ENCODE data around the gene ANO1. TPM values are rescaled to one million over a fixed set of nuclear protein-coding genes. Genes with fewer than 3 reads are reported as not detected.

ANO1 gene
- total and polyA plus RNA-seq, 2 donors (not counting 1 experiment from before 2014, with no cell fraction given): not detected

- Histone ChIP-seq H3K4me2 (replicated peaks; ENCODE audit: low read depth, low read length, poor library complexity, severe bottlenecking) (no peak overlapping the region), H3K9me3 (ENCODE audit: control extremely low read depth in 1 of 3, control insufficient read depth in 2 of 3, insufficient read depth in 1 of 3, low read length in 2 of 3) (no peaks in the 10 kb centered on the region), H3K4me3 (ENCODE audit: control extremely low read depth in 1 of 5, extremely low read depth in 1 of 5, insufficient read depth in 1 of 5, low read depth in 2 of 5, low read length in 4 of 5) (no peak overlapping the region), H3K27me3 (replicated peaks in 1 of 4; ENCODE audit: control extremely low read depth in 1 of 4, control insufficient read depth in 3 of 4, insufficient read depth in 4 of 4, low read length in 3 of 4) (peaks cover 0 to 49% (median 10%) of the 10 kb centered on the region in 4 experiments), H3K4me1 (ENCODE audit: control insufficient read depth in 2 of 2, insufficient read depth in 2 of 2, low read length in 2 of 2) (no peaks in the 10 kb centered on the region), H3K27ac (ENCODE audit: low read length in 2 of 2) (no peak overlapping the region), H4K20me1 (ENCODE audit: control insufficient read depth, insufficient read depth, low read length, poor library complexity, severe bottlenecking) (no peaks in the 10 kb centered on the region), H3K36me3 (replicated peaks in 1 of 2; ENCODE audit: control extremely low read depth in 1 of 2, control insufficient read depth in 1 of 2, extremely low read depth in 1 of 2, insufficient read depth in 2 of 2, low read length in 1 of 2) (no peaks in the 10 kb centered on the region), H3K9ac (ENCODE audit: low read length) (no peak overlapping the region), H3K79me2 (ENCODE audit: control insufficient read depth, insufficient read depth, low read length) (no peaks in the 10 kb centered on the region), H2AFZ (ENCODE audit: insufficient read depth, low read depth, low read length, poor library complexity, severe bottlenecking) (no peak overlapping the region)
- H3K27me3 Mint-ChIP-seq: peaks cover 69% of the 10 kb centered on the region
- H3K9me3 Mint-ChIP-seq (ENCODE audit: insufficient read depth): no peaks in the 10 kb centered on the region
- intact Hi-C loops (cut with micrococcal nuclease): no loop called here
- 75% methylated on average over 5 of the region's 6 CpGs for WGBS (ENCODE audit: insufficient coverage)
- POLR2A ChIA-PET: no interaction called here
- no peak for ATAC-seq (ENCODE audit: low read depth)
- H3K4me3 Mint-ChIP-seq: no peak overlapping the region
- no peak overlapping the region for H3K27ac Mint-ChIP-seq
- TF ChIP-seq EZH2 (IDR thresholded peaks at IDR 0.05; ENCODE audit: borderline replicate concordance, insufficient read depth, low read depth, low read length, poor library complexity, severe bottlenecking): no peak
- no peak for TF ChIP-seq CTCF (IDR thresholded peaks at IDR 0.05)
- DNase-seq: no peak
- peaks cover 2% of the 10 kb centered on the region for H3K4me1 Mint-ChIP-seq
- CTCF ChIA-PET: no interaction called here
Measured at GRCh38 chr11:70076461-70076931, 1.6 kb upstream of the ANO1 start.

- Histone ChIP-seq H3K27ac (ENCODE audit: low read length in 2 of 2) (no peak overlapping the region), H4K20me1 (ENCODE audit: control insufficient read depth, insufficient read depth, low read length, poor library complexity, severe bottlenecking) (no peaks in the 10 kb centered on the region), H3K4me1 (ENCODE audit: control insufficient read depth in 2 of 2, insufficient read depth in 2 of 2, low read length in 2 of 2) (no peaks in the 10 kb centered on the region), H3K4me2 (replicated peaks; ENCODE audit: low read depth, low read length, poor library complexity, severe bottlenecking) (no peak overlapping the region), H3K27me3 (replicated peaks in 1 of 4; ENCODE audit: control extremely low read depth in 1 of 4, control insufficient read depth in 3 of 4, insufficient read depth in 4 of 4, low read length in 3 of 4) (peaks cover 0 to 43% (median 7%) of the 10 kb centered on the region in 4 experiments), H3K79me2 (ENCODE audit: control insufficient read depth, insufficient read depth, low read length) (no peaks in the 10 kb centered on the region), H3K36me3 (replicated peaks in 1 of 2; ENCODE audit: control extremely low read depth in 1 of 2, control insufficient read depth in 1 of 2, extremely low read depth in 1 of 2, insufficient read depth in 2 of 2, low read length in 1 of 2) (no peaks in the 10 kb centered on the region), H3K4me3 (ENCODE audit: control extremely low read depth in 1 of 5, extremely low read depth in 1 of 5, insufficient read depth in 1 of 5, low read depth in 2 of 5, low read length in 4 of 5) (no peak overlapping the region), H3K9me3 (ENCODE audit: control extremely low read depth in 1 of 3, control insufficient read depth in 2 of 3, insufficient read depth in 1 of 3, low read length in 2 of 3) (no peaks in the 10 kb centered on the region), H3K9ac (ENCODE audit: low read length) (no peak overlapping the region), H2AFZ (ENCODE audit: insufficient read depth, low read depth, low read length, poor library complexity, severe bottlenecking) (no peak overlapping the region)
- ChIA-PET POLR2A (no interaction called here), CTCF (no interaction called here)
- DNase-seq (no peak), ATAC-seq (ENCODE audit: low read depth) (no peak)
- no peak overlapping the region for H3K27ac Mint-ChIP-seq
- H3K27me3 Mint-ChIP-seq: peaks cover 61% of the 10 kb centered on the region
- H3K4me1 Mint-ChIP-seq: peaks cover 2% of the 10 kb centered on the region
- 19% methylated on average over 17 of the region's 26 CpGs for WGBS (ENCODE audit: insufficient coverage)
- intact Hi-C loops (cut with micrococcal nuclease): no loop called here
- no peak for TF ChIP-seq CTCF (IDR thresholded peaks at IDR 0.05)
- TF ChIP-seq EZH2 (IDR thresholded peaks at IDR 0.05; ENCODE audit: borderline replicate concordance, insufficient read depth, low read depth, low read length, poor library complexity, severe bottlenecking): no peak
- no peak overlapping the region for H3K4me3 Mint-ChIP-seq
- H3K9me3 Mint-ChIP-seq (ENCODE audit: insufficient read depth): no peaks in the 10 kb centered on the region
Measured at GRCh38 chr11:70077411-70078094, 564 bp upstream of the ANO1 start.

Measured in B cell (primary cell).